ENCODE measurements around the gene DGKG.

Gene DGKG

DNA sequence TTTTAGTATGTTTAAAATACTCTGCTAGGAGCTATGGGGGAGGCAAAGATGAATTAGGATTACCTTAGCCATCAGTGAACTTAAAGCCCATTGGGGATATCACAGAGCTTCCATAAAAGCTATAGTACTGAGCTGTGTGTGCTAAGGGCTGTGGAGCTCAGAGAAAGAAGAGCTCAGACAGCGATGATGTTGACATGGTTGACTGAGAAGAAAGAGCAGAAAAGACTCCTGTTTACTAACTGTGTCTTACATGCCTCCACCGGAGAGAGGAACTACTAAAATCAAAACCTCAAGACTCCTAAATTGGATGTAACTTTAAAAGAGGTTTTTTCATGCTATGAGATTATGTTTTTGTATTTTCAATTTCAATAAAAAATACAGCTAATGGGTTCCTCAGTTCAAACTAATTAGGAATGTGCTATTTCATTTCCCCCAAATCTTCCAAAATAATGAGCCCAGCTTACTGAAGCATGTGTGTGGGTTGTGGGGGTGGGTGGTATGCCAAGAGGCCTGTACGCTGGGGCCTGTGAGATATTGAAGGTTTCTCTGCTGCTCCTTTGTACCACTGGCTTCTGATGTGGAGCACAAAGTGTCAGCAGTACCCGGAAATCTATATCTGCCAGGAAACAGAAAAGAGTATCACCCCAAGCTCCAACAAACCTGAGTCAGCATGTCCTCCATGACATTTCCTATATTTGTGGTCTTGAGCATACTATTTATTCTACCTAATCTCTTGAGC lies 22.7 kb downstream of the DGKG start:
- H3K4me3 ChIP-seq (replicated peaks; ENCODE audit: insufficient read depth, low read length): no peak overlapping the region
- DNase-seq (ENCODE audit: low read depth in 1 of 2, low spot score in 1 of 2): no peak
- no peak overlapping the region for H3K27ac ChIP-seq (replicated peaks)
- H3K27me3 ChIP-seq (ENCODE audit: insufficient read depth, poor library complexity, severe bottlenecking): no peaks in the 10 kb centered on the region
- TF ChIP-seq POLR2AphosphoS5 (IDR thresholded peaks at IDR 0.05; ENCODE audit: low read depth) (no peak), SPI1 (IDR thresholded peaks at IDR 0.05; ENCODE audit: borderline replicate concordance, low read depth) (no peak)
- TF ChIP-seq, protein P1, sequence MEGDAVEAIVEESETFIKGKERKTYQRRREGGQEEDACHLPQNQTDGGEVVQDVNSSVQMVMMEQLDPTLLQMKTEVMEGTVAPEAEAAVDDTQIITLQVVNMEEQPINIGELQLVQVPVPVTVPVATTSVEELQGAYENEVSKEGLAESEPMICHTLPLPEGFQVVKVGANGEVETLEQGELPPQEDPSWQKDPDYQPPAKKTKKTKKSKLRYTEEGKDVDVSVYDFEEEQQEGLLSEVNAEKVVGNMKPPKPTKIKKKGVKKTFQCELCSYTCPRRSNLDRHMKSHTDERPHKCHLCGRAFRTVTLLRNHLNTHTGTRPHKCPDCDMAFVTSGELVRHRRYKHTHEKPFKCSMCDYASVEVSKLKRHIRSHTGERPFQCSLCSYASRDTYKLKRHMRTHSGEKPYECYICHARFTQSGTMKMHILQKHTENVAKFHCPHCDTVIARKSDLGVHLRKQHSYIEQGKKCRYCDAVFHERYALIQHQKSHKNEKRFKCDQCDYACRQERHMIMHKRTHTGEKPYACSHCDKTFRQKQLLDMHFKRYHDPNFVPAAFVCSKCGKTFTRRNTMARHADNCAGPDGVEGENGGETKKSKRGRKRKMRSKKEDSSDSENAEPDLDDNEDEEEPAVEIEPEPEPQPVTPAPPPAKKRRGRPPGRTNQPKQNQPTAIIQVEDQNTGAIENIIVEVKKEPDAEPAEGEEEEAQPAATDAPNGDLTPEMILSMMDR (IDR thresholded peaks at IDR 0.05; ENCODE audit: insufficient read depth, low read length): no peak
- TF ChIP-seq, protein P2, sequence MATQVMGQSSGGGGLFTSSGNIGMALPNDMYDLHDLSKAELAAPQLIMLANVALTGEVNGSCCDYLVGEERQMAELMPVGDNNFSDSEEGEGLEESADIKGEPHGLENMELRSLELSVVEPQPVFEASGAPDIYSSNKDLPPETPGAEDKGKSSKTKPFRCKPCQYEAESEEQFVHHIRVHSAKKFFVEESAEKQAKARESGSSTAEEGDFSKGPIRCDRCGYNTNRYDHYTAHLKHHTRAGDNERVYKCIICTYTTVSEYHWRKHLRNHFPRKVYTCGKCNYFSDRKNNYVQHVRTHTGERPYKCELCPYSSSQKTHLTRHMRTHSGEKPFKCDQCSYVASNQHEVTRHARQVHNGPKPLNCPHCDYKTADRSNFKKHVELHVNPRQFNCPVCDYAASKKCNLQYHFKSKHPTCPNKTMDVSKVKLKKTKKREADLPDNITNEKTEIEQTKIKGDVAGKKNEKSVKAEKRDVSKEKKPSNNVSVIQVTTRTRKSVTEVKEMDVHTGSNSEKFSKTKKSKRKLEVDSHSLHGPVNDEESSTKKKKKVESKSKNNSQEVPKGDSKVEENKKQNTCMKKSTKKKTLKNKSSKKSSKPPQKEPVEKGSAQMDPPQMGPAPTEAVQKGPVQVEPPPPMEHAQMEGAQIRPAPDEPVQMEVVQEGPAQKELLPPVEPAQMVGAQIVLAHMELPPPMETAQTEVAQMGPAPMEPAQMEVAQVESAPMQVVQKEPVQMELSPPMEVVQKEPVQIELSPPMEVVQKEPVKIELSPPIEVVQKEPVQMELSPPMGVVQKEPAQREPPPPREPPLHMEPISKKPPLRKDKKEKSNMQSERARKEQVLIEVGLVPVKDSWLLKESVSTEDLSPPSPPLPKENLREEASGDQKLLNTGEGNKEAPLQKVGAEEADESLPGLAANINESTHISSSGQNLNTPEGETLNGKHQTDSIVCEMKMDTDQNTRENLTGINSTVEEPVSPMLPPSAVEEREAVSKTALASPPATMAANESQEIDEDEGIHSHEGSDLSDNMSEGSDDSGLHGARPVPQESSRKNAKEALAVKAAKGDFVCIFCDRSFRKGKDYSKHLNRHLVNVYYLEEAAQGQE (IDR thresholded peaks at IDR 0.05; ENCODE audit: insufficient replicate concordance, low read depth): no peak

DNA sequence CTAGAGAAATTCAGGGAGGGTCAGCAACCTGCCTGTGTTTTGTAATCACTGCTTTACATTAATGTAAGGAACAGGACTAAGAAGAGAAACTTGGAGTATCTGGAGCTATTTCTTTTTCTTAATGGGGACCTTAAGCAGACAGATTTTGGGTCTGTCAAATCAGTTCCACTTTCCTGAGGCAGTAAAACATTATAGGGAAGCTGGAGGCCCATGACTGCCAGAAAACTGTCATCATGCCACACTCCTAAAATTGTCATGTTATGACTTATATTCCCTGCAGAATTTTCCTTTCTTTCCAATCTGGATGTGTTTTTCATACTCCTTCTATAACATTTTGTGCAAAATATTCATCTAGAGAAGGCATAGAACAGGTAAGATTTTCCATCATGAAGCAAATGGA lies 28.8 kb downstream of the DGKG start:
- no peak overlapping the region for H3K27ac ChIP-seq (replicated peaks)
- TF ChIP-seq SPI1 (IDR thresholded peaks at IDR 0.05; ENCODE audit: borderline replicate concordance, low read depth) (no peak), GABPA (IDR thresholded peaks at IDR 0.05; ENCODE audit: low read depth) (no peak), POLR2AphosphoS5 (IDR thresholded peaks at IDR 0.05; ENCODE audit: low read depth) (no peak)
- TF ChIP-seq, protein P2 (IDR thresholded peaks at IDR 0.05; ENCODE audit: insufficient replicate concordance, low read depth): no peak
- TF ChIP-seq, protein P1 (IDR thresholded peaks at IDR 0.05; ENCODE audit: insufficient read depth, low read length): no peak
- no peaks in the 10 kb centered on the region for H3K27me3 ChIP-seq (ENCODE audit: insufficient read depth, poor library complexity, severe bottlenecking)
- no peak for DNase-seq (ENCODE audit: low read depth in 1 of 2, low spot score in 1 of 2)
- H3K4me3 ChIP-seq (replicated peaks; ENCODE audit: insufficient read depth, low read length): no peak overlapping the region

DNA sequence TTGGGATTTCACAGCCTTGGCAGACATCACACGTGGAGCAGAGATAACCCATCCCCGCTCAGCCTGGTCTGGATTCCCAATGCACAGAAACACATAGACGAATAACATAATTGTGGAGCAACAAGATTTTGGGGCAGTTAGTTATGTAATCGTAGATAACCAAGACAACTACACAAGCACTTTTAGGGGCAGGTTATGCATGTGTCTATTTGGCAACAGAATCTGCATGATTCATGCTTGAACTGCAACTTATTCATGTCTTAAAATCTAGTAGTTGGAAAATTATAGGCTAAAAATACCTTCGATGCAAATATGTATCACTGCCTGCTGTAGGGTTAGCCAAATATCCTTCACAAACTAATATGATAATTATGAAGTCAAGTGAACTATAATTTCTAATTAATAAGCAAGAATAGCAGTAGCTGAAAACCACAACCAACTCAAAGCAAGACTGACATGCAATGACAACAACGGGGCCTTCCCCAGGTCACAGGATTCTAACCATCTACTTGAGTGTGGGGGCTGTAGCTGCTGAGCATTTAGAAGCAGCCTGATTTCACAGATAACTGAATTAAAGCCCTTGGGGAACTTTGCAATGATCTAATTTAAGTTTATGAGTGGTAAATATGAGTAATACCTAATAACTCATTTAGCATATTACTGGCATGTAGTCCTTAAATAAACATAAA lies 31.1 kb downstream of the DGKG start:
- Histone ChIP-seq H3K27ac (replicated peaks) (no peak overlapping the region), H3K4me3 (replicated peaks; ENCODE audit: insufficient read depth, low read length) (no peak overlapping the region), H3K27me3 (ENCODE audit: insufficient read depth, poor library complexity, severe bottlenecking) (no peaks in the 10 kb centered on the region)
- DNase-seq (ENCODE audit: low read depth in 1 of 2, low spot score in 1 of 2): no peak
- TF ChIP-seq SPI1 (IDR thresholded peaks at IDR 0.05; ENCODE audit: borderline replicate concordance, low read depth): no peak
- TF ChIP-seq, protein P1 (IDR thresholded peaks at IDR 0.05; ENCODE audit: insufficient read depth, low read length): no peak
- TF ChIP-seq GABPA (IDR thresholded peaks at IDR 0.05; ENCODE audit: low read depth): no peak
- no peak for TF ChIP-seq POLR2AphosphoS5 (IDR thresholded peaks at IDR 0.05; ENCODE audit: low read depth)
- TF ChIP-seq, protein P2 (IDR thresholded peaks at IDR 0.05; ENCODE audit: insufficient replicate concordance, low read depth): no peak

Data from HL-60 (cell line).